ENCODE data around the gene TLX1. TPM values are rescaled to one million over a fixed set of nuclear protein-coding genes. Genes with fewer than 3 reads are reported as not detected.

The TLX1 gene
- total RNA-seq, 1 experiment from 2014 or later: not detected

DNA sequence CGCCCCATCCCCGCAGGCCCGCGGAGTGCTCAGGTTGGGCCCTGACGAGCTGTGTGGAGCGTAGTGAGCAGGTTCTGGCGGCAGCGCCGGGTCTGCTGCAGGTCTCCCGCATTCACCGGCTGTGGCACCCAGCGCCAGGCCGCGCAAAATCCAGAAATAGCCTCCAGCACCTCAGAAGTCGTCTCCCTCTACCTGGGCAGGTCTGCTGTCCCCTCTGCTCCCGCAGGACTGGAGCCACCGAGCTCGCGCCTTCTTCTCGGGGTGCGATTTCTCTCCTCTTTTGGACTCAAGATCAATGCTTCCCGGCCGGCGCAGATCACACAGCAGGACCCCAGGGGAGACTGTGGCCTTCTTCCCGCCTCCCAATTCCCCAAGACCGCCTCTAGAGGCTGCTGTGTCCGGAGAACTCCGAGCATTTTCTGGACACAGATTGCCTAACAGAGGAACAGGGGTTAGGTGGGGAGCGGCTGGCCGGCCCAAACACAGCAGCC is 8.4 kb downstream of the TLX1 start:
- ChIA-PET CTCF (no interaction called here), POLR2A (ENCODE audit: unreplicated experiment) (no interaction called here)
- no TSS peak for BruUV-seq (replicated peaks)
- no peak overlapping the region for H3K4me2 ChIP-seq (ENCODE audit: low read length)
- H3K27ac ChIP-seq (ENCODE audit: low read length): no peak overlapping the region
- no peaks in the 10 kb centered on the region for H3K36me3 ChIP-seq (ENCODE audit: low read depth, low read length)
- H3K4me3 ChIP-seq (ENCODE audit: low read length): no peak overlapping the region
- no peaks in the 10 kb centered on the region for H3K9me2 ChIP-seq (replicated peaks; ENCODE audit: low read length)
- ATAC-seq (no peak), DNase-seq (no peak)
- H4K20me1 ChIP-seq (ENCODE audit: low read length): no peaks in the 10 kb centered on the region
- no peak overlapping the region for H2AFZ ChIP-seq (ENCODE audit: low read length)
- peaks cover 5% of the 10 kb centered on the region; the same call in 1 of the 2 replicates for H3K4me1 ChIP-seq (ENCODE audit: insufficient read depth, low read length)
- intact Hi-C loops (cut with micrococcal nuclease): no loop called here
- no peaks in the 10 kb centered on the region for H3K9me3 ChIP-seq (ENCODE audit: low read length)
- TF ChIP-seq EZH2phosphoT487 (IDR thresholded peaks at IDR 0.05; ENCODE audit: borderline replicate concordance, low read length) (no peak), EZH2 (IDR thresholded peaks at IDR 0.05; ENCODE audit: low read length, unreplicated experiment) (no peak)
- TF ChIP-seq, protein P1, sequence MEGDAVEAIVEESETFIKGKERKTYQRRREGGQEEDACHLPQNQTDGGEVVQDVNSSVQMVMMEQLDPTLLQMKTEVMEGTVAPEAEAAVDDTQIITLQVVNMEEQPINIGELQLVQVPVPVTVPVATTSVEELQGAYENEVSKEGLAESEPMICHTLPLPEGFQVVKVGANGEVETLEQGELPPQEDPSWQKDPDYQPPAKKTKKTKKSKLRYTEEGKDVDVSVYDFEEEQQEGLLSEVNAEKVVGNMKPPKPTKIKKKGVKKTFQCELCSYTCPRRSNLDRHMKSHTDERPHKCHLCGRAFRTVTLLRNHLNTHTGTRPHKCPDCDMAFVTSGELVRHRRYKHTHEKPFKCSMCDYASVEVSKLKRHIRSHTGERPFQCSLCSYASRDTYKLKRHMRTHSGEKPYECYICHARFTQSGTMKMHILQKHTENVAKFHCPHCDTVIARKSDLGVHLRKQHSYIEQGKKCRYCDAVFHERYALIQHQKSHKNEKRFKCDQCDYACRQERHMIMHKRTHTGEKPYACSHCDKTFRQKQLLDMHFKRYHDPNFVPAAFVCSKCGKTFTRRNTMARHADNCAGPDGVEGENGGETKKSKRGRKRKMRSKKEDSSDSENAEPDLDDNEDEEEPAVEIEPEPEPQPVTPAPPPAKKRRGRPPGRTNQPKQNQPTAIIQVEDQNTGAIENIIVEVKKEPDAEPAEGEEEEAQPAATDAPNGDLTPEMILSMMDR (conservative IDR thresholded peaks at IDR 0.05; ENCODE audit: low read depth, low read length): no peak
- H3K79me2 ChIP-seq (ENCODE audit: low read length): no peaks in the 10 kb centered on the region
- H3K27me3 ChIP-seq (ENCODE audit: low read length): no peaks in the 10 kb centered on the region
- H3K9ac ChIP-seq (ENCODE audit: low read length): no peak overlapping the region
- no peaks in the 10 kb centered on the region for H3F3A ChIP-seq (ENCODE audit: low read length, unreplicated experiment)

DNA sequence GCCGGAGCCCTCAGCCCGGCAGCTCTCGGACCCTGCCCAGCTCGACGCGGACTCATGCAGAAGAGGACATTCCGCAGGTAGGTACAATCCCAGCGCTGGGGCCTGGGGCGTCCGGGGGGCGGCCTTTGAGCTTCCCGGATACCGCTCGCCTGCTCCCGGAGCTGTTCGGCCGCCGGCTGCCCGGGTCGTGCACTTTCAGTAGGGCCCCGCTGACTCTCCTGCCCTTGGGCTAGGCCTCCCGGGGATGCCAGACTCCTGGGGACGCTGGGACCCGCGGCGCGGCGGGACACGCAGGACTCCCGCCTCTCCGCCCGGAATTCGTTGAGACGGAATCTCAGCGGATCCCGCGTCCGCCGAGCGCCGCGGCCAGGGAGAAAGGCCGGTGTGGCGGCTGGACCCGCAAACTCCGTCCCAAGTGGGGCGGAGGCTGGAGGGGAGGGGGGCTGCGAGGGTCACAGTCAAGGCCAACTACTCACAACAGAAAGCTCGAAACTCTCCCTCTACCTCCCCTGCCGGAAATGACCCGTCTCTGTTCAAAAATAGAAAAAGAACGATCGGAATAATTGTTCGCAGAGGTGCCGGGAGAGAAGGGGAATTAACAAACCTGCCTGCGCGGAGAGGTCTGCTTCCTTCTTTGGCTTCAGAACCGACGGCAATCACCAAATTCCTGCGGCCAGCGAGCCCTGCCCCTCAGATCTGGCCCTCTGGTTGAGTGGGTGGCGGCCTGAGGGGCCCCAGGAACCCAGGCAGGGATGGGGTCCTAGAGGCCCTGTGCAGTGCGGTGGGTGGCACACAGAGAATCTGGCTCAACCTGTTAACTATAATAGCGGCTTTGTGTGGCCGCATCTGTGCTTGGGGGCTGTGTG is 9.2 kb downstream of the TLX1 start:
- H3K4me1 ChIP-seq (ENCODE audit: insufficient read depth, low read length): peaks cover 5% of the 10 kb centered on the region; the same call in 1 of the 2 replicates
- no peaks in the 10 kb centered on the region for H4K20me1 ChIP-seq (ENCODE audit: low read length)
- no peak overlapping the region for H3K27ac ChIP-seq (ENCODE audit: low read length)
- intact Hi-C loops (cut with micrococcal nuclease): loop anchor here (5.0 kb wide), 1 partner anchor 98 kb away; no protein-coding TSS in a partner anchor
- CTCF ChIA-PET: interaction anchor here (1.7 to 2.9 kb wide), 2 partner anchors 41 to 44 kb away, joined by 6 to 48 read pairs; no protein-coding TSS in a partner anchor
- ATAC-seq (no peak), DNase-seq (no peak)
- no peaks in the 10 kb centered on the region for H3K9me2 ChIP-seq (replicated peaks; ENCODE audit: low read length)
- H2AFZ ChIP-seq (ENCODE audit: low read length): no peak overlapping the region
- H3K36me3 ChIP-seq (ENCODE audit: low read depth, low read length): no peaks in the 10 kb centered on the region
- no peaks in the 10 kb centered on the region for H3K9me3 ChIP-seq (ENCODE audit: low read length)
- POLR2A ChIA-PET (ENCODE audit: unreplicated experiment): no interaction called here
- no peak overlapping the region for H3K4me3 ChIP-seq (ENCODE audit: low read length)
- BruUV-seq (replicated peaks): no TSS peak
- no peak overlapping the region for H3K9ac ChIP-seq (ENCODE audit: low read length)
- H3F3A ChIP-seq (ENCODE audit: low read length, unreplicated experiment): no peaks in the 10 kb centered on the region
- TF ChIP-seq EZH2 (IDR thresholded peaks at IDR 0.05; ENCODE audit: low read length, unreplicated experiment) (no peak), EZH2phosphoT487 (IDR thresholded peaks at IDR 0.05; ENCODE audit: borderline replicate concordance, low read length) (no peak)
- TF ChIP-seq, protein P1 (conservative IDR thresholded peaks at IDR 0.05; ENCODE audit: low read depth, low read length): no peak
- no peaks in the 10 kb centered on the region for H3K79me2 ChIP-seq (ENCODE audit: low read length)
- H3K27me3 ChIP-seq (ENCODE audit: low read length): no peaks in the 10 kb centered on the region
- no peak overlapping the region for H3K4me2 ChIP-seq (ENCODE audit: low read length)
